ENCODE measurements around the gene CDH13.

DNA sequence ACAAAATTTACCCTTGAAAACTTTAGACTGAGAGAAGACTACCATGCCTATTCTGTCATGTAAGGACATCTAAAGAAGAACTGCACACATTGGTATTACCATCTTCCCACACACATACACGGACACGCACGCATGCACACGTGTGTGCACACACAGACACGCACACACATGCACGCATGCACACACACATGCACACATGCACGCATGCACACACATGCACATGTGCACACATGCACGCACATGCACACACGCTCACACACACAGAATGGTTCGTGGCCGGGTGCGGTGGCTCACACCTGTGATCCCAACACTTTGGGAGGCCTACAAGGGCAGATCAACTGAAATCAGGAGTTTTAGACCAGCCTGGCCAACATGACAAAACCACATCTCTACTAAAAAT is 884.1 kb downstream of the CDH13 start:
- TF ChIP-seq, protein P1, sequence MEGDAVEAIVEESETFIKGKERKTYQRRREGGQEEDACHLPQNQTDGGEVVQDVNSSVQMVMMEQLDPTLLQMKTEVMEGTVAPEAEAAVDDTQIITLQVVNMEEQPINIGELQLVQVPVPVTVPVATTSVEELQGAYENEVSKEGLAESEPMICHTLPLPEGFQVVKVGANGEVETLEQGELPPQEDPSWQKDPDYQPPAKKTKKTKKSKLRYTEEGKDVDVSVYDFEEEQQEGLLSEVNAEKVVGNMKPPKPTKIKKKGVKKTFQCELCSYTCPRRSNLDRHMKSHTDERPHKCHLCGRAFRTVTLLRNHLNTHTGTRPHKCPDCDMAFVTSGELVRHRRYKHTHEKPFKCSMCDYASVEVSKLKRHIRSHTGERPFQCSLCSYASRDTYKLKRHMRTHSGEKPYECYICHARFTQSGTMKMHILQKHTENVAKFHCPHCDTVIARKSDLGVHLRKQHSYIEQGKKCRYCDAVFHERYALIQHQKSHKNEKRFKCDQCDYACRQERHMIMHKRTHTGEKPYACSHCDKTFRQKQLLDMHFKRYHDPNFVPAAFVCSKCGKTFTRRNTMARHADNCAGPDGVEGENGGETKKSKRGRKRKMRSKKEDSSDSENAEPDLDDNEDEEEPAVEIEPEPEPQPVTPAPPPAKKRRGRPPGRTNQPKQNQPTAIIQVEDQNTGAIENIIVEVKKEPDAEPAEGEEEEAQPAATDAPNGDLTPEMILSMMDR (IDR thresholded peaks at IDR 0.05; ENCODE audit: low read length), result no peak
- TF ChIP-seq EZH2phosphoT487 (IDR thresholded peaks at IDR 0.05; ENCODE audit: low read length), result no peak
